ENCODE data around the gene RALY.
A peak's percentile ranks its signal among the peaks of the same experiment; 100 is the strongest.

The RALY gene

GRCh38 chr20:34049389-34049788 is 55.7 kb downstream of the RALY start:
- DNase-seq (ENCODE audit: low spot score) = no peak

- no peak for DNase-seq (ENCODE audit: low spot score)
Observed at GRCh38 chr20:34049897-34050695, 56.4 kb downstream of the RALY start.

GRCh38 chr20:34052414-34052813 is 58.7 kb downstream of the RALY start:
- no peak for DNase-seq (ENCODE audit: low spot score)

- DNase-seq (ENCODE audit: low spot score) = no peak
Observed at GRCh38 chr20:34055290-34055689, 61.6 kb downstream of the RALY start.

GRCh38 chr20:34058831-34059230 is 65.1 kb downstream of the RALY start:
- no peak for DNase-seq (ENCODE audit: low spot score)

- no peak for DNase-seq (ENCODE audit: low spot score)
Observed at GRCh38 chr20:34060970-34061369, 67.3 kb downstream of the RALY start.

- DNase-seq (ENCODE audit: low spot score) = no peak
Observed at GRCh38 chr20:34061695-34062094, 68.0 kb downstream of the RALY start.

- DNase-seq (ENCODE audit: low spot score) = peak; percentile 48
Observed at GRCh38 chr20:34062570-34063482, 69.1 kb downstream of the RALY start.

- DNase-seq (ENCODE audit: low spot score) = no peak
Observed at GRCh38 chr20:34064286-34064685, 70.6 kb downstream of the RALY start.

- DNase-seq (ENCODE audit: low spot score) = peak; percentile 65
Observed at GRCh38 chr20:34065260-34065659, 71.5 kb downstream of the RALY start.

- no peak for DNase-seq (ENCODE audit: low spot score)
Observed at GRCh38 chr20:34066476-34067090, 72.9 kb downstream of the RALY start.

- no peak for DNase-seq (ENCODE audit: low spot score)
Observed at GRCh38 chr20:34068001-34068400, 74.3 kb downstream of the RALY start.

- DNase-seq (ENCODE audit: low spot score) = peak; percentile 78
Observed at GRCh38 chr20:34069341-34070078, 75.8 kb downstream of the RALY start.

GRCh38 chr20:34070079-34070439 is 76.3 kb downstream of the RALY start:
- no peak for DNase-seq (ENCODE audit: low spot score)

GRCh38 chr20:34070859-34071258 is 77.1 kb downstream of the RALY start:
- DNase-seq (ENCODE audit: low spot score) = no peak

- no peak for DNase-seq (ENCODE audit: low spot score)
Observed at GRCh38 chr20:34072076-34072475, 78.4 kb downstream of the RALY start.

GRCh38 chr20:34072778-34073177 is 79.1 kb downstream of the RALY start:
- no peak for DNase-seq (ENCODE audit: low spot score)

GRCh38 chr20:34074101-34074760 is 80.5 kb downstream of the RALY start:
- DNase-seq (ENCODE audit: low spot score) = peak; percentile 37

GRCh38 chr20:34075647-34076046 is 81.9 kb downstream of the RALY start:
- no peak for DNase-seq (ENCODE audit: low spot score)

GRCh38 chr20:34076952-34077351 is 83.2 kb downstream of the RALY start:
- DNase-seq (ENCODE audit: low spot score) = no peak

- DNase-seq (ENCODE audit: low spot score) = no peak
Observed at GRCh38 chr20:34078540-34078939, 84.8 kb downstream of the RALY start.

All from AG08395 (cell line).